CD4-positive, alpha-beta T cell treated with Interleukin-1 beta for 1 hour (primary cell): ENCODE data around the gene ZNF200.
"Not testable (repeated sequence)": the region's sequence is repeated elsewhere in the genome, so short reads cannot be mapped to it uniquely, and the experiment has no call there.

Source experiments
- DNase-seq, 2 donors: peaks; one replicate each; pipeline ENCODE4 v3.0.0-alpha.2; 2020 to 2022

Gene ZNF200, protein sequence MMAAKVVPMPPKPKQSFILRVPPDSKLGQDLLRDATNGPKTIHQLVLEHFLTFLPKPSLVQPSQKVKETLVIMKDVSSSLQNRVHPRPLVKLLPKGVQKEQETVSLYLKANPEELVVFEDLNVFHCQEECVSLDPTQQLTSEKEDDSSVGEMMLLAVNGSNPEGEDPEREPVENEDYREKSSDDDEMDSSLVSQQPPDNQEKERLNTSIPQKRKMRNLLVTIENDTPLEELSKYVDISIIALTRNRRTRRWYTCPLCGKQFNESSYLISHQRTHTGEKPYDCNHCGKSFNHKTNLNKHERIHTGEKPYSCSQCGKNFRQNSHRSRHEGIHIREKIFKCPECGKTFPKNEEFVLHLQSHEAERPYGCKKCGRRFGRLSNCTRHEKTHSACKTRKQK

DNA sequence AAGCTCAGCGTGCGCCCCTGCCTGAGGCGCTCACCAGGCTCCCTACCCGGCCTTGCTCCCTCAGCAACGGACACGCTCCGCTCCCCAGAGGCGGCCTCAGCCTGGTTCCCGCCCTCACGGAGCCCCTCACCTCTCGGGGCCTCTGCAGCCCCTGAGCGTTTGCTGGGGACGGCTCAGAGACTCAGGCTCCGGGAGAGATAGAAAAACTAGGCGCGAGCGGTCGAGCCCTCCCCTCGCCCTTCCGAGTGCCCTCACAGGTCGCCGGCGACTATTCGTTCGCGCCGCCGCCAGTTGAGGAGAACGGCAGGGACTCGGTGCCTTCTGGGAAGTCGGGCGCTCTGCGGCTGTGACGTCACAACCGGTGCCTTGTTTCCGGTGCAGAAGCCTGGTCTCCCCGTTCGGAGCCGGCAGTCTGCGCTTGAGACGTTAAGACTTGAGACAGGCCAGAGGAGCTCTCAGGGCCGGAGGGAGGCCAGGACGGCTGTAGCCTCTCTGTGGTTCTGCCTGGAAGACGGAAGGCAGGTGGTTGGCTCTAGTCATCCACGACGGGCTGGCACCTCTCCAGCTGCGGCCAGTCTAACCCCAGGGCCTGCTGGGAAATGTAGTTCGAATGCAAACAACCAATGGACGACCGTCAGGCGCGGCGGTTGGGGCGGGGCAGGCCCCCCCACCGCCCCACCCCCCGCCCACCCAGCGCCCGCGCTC, at the start of gene ZNF200:
TSS of gene ZNF200 (minus strand) at position 302 of the 705 bp plus-strand sequence. CDS start 1,403 bp downstream, outside the sequence.
- DNase-seq = peak; percentile 92 to 93

DNA sequence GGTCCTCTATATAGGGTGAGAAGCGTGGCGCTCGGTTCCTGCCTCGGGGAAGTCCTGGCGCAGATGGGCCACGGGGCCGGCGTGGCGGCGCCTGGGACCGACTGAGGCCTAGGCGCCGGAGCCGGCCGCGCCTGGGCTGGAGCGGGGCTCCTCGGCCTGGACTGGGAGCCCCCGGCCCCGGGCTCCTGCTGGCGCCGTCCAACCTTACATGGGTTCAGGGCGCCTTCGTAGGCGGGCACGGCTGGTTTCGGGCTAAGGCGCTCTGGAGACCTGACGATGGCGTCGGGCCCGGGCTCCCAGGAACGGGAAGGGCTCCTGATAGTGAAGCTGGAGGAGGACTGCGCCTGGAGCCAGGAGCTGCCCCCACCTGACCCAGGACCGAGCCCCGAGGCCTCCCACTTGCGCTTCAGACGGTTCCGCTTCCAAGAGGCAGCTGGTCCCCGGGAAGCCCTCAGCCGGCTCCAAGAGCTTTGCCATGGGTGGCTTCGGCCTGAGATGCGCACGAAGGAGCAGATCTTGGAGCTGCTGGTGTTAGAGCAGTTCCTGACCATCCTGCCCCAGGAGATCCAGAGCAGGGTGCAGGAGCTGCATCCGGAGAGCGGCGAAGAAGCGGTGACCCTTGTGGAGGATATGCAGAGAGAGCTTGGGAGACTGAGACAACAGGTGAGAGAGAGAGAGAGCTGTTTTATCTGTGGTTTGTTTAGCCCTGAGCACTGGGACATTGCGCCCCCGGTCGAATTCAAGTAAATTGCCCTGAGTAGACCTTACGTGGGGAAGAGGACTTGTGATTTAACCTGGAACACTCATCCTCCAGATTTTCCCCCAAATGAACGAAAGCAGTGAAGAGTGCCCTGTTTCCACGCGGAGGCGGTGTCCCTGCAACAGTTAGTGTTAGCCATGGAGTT, 48.8 kb upstream of the ZNF200 start:
- no peak for DNase-seq

DNA sequence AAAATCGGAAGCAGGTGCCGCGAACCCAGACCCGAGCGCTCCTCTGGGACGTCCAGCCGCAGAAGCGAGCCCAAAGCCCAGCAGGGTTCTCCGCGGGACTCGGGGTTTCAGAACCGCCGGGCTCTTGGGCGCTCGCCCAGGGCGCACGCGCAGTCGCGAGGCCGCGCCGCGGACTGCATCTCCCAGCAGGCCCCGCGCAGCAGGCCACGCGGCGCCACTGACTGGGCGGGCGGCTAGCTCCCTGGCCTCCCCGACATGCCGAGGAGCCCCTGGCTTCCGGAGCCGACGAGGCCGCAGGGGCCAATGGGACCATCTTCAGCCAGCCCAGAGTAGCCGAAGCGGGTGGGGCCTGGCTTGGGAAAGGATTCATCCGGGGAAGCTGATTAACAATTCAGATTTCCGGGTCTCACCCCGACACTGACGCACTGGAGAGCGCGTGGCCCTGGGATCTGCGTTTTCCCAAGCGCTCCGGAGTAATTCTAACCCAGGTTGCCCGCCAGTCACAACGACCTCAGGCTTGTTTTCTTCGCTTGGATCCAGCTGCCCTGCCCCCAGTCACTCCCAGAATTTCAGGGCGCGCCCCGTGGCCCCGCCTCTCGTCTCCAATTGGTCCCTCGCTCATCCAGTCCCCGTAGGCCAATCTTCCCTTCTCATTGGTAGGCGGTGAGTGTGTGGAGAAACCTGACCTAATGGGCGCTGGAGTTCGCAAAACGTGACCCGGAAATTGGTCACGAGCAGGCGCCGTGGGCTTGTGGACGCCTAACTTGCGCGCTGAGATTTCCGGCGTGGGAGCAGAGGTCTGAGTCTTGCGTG, 48.0 kb upstream of the ZNF200 start, which contains the start of gene ZNF263:
TSS of gene ZNF263 (plus strand) at position 762 of the 813 bp plus-strand sequence. CDS start 328 bp downstream, outside the sequence.
- peak; percentile 94 to 96 for DNase-seq

DNA sequence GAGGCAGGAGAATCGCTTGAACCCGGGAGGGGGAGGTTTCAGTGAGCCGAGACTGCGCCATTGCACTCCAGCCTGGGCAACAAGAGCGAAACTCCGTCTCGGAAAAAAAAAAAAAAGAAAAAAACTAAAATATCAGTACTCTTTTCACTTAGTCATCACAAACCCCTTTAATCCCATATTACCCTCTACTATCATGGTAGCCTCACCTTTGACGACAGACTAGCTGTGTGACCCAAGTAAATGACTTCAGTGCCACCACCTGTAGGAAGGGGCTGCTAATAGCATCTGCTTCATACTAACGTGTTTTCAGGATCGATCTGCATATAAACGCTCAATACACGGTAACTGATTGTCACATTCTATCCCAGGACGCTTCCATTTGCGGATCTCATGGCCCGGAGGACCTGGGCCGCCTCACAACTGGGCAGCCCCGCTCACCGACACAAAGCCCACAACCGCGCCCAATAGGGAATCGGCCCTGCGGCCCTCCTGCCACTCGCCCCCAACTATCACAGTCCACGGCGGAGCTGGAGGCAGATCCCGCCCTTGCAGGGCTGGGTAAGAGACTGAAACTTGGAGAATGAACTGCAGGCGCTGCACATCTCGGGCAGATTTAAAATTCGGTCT, 47.3 kb upstream of the ZNF200 start:
- DNase-seq = no peak

DNA sequence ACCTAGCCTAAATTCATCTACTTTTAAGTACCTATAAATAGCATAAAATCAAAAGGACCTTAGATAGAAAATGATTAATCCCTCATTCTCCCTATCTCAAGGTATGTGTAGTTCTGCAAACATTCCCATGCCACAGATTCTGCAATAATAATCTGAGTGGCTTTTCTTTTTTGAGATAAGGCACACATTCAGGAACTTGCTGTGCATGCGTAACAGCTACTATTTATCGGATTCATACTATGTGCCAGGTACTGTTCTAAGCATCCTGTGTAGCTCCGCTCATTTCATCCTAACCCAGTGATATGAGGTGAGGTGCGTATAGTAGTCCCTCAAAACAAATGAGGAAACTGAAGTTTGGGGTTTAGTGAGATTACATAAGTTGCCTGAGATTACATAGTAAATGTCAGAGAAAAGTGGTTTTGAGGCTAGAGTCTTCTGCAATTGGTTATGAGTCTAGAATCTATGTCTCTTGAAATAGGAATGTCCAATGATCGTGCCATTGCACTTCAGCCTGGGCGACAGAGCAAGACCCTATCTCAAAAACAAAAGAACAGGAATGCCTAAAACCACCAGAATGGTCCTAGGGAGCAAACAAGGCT, 46.4 kb upstream of the ZNF200 start:
- DNase-seq = no peak

DNA sequence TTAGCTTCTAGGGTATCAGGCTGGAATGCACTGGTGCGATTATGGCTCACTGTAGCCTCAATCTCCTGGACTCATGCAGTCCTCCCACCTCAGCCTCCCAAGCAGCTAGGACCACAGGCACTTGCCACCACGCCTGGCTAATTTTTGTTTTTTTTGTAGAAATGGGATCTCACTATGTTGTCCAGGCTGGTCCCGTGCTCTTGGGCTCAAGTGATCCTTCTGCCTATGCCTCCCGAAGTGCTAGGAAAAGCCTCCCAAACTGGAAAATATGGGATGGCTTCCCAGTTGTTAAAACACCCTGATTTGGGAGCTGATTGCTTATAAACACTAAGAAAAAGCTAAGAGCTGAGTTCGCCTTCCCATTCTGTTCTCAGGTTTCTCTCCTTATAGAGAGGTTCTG, 41.7 kb upstream of the ZNF200 start:
- DNase-seq = no peak

DNA sequence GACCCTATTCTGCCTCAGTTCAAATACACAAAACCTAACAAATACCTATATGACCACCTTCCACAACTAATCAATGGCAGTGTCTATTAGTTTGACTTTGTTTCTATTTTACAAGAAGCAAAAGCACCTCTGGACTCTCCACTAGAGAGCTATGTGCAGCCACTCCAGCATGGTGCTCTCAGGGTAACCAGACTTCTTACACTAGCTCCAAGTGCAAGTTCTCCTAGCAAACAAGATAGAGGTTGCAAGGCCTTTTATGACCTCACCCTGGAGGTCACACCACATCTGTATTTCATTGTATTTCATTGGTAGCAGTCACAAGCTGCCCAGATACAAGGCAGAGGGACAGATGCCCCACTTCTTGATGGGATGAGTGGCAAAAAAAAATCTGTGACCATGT, 40.0 kb upstream of the ZNF200 start:
- no peak for DNase-seq

DNA sequence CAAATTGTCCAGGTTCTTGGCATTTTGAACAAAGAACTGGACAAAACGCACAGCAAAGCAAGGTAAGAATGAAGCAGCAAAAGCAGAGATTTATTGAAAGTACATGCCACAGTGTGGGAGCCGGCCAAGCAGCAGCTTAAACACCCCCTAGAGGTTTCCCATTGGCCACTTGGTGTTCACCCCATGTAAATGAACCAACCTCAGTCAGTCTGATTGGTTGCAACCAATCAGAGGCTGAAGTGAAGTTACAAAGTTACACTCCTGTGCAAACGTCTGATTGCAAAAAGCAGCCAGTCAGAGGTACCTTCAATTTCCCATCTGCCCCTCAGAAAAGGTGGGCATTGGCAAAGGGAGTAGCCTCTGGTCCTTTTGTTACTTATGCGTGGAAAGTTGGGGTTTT, 39.5 kb upstream of the ZNF200 start:
- no peak for DNase-seq

DNA sequence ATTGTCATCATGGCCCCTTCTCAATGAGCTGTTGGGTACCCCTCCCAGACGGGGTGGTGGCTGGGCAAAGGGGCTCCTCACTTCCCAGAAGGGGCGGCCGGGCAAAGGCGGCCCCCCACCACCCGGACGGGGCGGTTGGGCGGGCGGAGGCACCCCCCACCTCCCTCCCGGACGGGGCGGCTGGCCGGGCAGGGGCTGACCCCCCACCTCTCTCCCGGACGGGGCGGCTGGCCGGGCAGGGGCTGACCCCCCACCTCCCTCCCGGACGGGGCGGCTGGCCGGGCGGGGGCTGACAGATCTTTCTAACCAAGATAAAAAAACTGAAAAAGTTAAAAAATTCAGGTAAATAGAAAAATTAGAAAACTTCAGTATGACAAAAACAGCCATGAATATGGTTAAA, 36.3 kb upstream of the ZNF200 start:
- DNase-seq = not testable (repeated sequence)

DNA sequence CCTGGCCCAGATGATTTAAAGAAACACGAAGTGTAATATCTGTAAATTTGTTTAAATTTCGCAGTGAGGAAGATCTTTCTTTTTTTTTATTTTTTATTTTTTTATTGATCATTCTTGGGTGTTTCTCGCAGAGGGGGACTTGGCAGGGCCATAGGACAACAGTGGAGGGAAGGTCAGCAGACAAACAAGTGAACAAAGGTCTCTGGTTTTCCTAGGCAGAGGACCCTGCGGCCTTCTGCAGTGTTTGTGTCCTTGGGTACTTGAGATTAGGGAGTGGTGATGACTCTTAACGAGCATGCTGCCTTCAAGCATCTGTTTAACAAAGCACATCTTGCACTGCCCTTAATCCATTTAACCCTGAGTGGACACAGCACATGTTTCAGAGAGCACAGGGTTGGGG, 35.8 kb upstream of the ZNF200 start:
- not testable (repeated sequence) for DNase-seq

DNA sequence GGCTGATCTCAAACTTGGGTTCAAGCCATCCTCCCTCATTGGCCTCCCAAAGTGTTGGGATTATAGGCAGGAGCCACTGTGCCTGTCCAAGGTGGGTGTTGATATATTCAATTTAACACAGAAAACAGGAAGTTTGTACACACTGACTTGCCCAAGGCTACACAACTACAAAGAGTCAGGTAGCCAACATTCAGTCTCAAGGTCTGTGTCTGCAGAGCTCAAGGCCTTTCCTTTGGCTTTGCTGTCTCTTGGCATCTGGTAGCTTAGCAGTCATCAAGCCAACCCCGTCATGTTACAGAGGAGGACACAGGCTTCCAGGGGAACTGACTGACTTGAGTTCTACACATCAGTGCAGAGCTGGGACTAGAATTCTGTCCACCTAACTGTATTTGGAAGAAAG, 33.3 kb upstream of the ZNF200 start:
- no peak for DNase-seq

DNA sequence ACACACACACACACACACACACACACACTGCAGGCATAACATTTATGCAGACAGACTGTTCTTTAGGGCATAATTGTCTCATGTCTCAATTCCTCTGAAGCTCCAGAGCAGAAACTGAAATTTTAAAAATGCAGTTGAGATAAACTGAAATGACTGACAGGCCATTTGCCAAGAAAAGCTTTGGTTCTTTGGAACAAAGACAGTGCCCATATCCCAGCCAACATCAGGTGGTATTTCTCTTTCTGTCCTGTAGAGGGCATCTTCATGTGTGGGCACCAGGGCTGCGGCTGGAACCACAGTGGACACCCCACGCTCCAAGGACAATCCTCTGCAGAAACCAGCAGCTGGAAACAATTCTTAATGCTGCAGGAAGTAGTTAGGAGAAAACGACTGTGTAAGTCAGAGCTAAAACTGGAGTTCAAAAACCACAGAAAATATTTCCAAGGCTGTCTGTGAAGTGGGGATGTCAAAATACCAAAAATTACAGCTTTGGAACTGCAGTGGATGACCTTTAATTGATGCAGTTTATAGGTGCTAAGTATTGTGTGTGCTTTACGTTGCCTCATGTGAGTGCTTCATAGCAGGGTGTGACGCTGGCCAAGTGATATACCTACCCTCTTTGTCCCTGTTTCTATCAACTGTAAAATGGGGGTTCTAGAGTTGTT, 32.0 kb upstream of the ZNF200 start:
- DNase-seq = peak in 1 of 2 donors; percentile 33

DNA sequence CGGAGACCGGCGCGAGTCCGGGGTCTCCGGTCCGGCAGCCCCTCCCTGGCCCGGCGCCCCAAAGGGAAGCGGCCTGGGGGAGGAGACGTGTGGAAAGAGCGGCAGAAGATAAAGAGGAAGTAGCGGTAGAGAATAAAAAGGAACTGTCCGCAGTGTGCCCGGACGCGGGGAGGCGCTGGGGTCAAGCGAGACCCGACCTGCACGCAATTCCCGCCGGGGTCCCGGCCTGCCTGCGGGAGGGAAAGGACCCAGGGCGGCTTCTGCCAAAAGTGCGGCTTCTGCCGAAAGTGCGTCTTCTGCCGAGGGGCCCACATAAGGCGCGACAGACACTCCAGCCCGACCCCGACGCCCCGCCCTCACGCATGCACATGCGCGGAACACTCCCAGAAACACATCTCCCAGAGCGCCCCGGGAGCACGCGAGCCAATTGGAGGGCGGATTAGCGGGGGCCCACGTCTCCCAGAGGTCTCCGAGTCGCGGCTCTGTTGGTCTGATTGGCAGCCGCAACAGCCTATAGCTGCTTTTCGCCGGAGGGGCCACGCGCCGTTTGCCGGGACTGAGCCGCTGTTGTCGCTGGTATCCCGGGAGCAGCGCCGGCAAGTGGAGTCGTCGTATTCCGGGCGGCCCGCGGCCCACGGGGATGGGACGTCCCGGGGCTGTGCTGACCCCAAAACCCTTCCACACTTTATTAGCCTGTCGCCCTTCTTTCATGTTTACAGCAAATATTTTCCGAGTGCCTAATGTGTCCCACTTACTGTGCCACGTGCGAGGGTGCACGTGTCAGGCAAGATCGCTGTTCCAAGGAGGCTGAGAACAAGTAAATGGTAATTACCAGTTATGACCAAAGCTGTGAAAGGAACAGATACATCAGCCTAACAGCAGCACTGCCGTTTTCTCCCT, 29.4 kb upstream of the ZNF200 start:
- DNase-seq = peak; percentile 97 to 98

DNA sequence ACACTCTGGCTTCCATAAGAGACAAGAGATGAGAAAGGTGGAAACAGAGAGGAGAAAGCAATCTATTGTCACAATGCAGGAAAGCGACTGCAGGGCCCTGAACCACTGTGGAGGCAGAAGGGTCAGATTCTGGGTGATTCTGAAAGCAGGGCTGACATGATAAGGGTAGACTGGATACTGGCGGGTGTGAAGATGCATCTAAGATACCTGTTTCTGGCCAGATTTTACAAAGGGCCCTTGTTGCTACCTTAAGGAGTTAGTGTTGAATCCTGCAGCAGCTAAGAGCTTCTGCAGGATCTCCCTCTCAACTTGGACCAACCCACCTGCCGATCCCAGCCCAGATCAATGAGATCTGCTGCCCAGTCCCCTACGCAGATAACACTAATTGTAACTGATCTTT, 27.6 kb upstream of the ZNF200 start:
- DNase-seq = no peak

DNA sequence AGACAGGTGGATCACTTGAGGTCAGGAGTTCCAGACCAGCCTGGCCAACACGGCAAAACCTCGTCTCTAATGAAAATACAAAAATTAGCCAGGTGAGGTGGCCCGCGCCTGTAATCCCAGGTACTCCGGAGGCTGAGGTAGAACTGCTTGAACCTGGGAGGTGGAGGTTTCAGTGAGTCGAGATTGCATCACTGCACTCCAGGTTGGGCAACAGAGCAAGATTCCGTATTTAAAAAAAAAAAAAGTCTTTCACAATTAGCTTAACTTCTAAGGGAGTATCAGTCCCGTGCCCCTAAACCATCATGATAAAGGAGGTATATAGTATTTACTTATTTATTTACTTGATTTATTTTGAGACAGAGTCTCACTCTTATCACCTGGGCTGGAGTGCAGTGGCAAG, 24.9 kb upstream of the ZNF200 start:
- no peak for DNase-seq

DNA sequence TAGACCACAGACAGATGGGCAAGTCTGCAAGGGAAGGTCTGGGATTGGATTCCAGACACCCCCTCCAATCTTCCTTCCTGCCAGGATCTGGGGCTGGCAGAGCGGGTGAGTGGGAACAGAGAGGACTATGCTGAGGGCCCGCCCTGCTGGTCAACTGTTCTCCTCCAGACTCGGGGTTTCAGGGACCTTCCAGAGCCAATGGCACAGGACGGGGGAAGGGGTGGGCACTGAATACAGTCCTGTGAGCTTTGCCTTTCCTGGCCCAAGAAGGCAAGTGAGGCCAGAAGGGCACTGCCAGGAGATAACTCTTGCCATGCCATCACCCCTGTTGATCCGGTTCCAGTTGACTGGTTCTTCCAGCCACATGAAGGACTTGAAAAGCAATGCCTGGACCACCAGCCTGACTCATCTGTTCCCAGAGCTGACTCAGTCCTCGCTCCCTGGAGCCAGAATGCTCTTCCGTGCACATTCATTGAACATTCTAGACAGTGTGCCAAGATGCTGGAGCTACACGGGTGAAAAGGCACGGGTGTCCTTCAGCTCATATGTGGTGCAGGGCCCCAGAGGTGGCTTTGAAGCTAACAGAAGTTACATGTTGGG, 22.0 kb upstream of the ZNF200 start:
- no peak for DNase-seq

DNA sequence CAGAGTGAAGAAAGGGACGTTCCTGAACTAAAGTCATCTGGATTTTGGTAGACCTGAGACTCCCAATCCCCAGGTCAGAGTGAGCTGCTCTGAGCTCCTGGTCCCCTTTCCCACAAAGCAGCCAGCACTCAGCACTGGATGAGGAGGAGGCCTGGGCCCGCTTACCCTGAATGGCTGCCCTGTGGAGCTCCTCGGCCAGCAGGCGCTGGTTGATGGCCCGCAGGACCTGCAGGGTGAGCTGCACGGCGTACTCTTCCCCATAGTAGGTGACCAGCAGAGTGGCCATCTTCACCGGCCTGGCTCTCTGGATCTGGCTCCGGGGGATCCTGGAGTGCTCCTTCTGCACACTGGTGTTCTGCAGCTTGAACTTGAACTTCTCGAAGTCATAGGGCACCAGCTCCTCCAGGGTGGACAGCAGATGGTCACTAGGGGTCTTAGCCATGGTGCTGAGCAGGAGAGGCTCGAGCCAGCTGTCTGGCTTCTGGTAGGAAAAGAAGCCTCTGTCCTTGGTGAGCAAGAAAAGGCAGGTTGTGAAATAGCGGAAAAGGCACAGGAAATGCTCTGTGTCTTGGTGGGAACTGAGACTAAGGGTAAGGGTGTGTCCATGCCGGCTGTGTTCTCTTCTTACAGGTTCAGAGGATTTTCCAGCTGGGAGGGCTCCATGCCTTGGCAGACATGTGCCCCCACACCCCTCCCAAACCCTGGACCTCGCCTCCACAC, 21.3 kb upstream of the ZNF200 start, which contains the start of gene MEFV:
TSS of gene MEFV (minus strand) at position 488 of the 720 bp plus-strand sequence. CDS start at position 442, 46 bp downstream.
- DNase-seq = peak in 1 of 2 donors; percentile 40

DNA sequence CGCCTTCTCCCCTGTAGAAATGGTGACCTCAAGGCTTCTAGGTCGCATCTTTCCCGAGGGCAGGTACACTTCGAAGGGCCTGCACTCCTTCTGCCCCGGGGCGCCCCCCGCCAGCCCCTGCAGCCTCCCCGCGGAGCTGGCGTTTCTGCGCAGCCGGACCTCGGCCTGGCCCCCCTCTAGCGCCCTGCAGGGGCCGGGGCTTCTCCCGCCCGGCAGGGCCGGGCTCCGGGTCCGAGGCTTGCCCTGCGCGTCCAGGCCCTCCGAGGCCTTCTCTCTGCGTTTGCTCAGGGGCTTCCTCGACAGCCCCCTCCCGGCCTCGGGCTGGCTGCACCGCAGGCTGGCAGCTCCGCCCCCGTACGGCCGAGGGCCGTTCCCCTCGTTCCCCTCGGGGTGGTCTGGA, 19.4 kb upstream of the ZNF200 start:
- no peak for DNase-seq
